Left lung (tissue), 10 donors: Measurements from ENCODE around the gene GCM1. TPM values are rescaled to one million over a fixed set of nuclear protein-coding genes. Genes with fewer than 3 reads are reported as not detected.
"Not testable (repeated sequence)": the region's sequence is repeated elsewhere in the genome, so short reads cannot be mapped to it uniquely, and the experiment has no call there.

ENCODE experiments used
- ATAC-seq: fragments of 200-7000 bp; cut with Tn5 transposase; one replicate; pipeline ENCODE4 v1.9.1; 2020; ENCODE audit warnings: moderate library complexity
- DNase-seq, 4 donors: peaks; one replicate each; pipeline ENCODE4 v3.0.0-alpha.2; 2013 to 2020
- H3K27ac ChIP-seq, 2 donors: fragments of 200-600 bp; sonication (generic) in 1 of 2; one replicate each; pipeline versions ENCODE4 v1.5.0 to v1.8.0; 2020 to 2021
- H3K27me3 ChIP-seq, 2 donors: fragments of 200-600 bp; sonication (generic) in 1 of 2; one replicate each; pipeline versions ENCODE4 v1.5.0 to v1.8.0; 2020 to 2021
- H3K36me3 ChIP-seq, 2 donors: fragments of 200-600 bp; sonication (generic) in 1 of 2; one replicate each; pipeline versions ENCODE4 v1.5.0 to v1.8.0; 2020 to 2021
- H3K4me1 ChIP-seq, 2 donors: fragments of 200-600 bp; one replicate each; pipeline ENCODE4 v1.8.0; 2021
- H3K4me3 ChIP-seq, 2 donors: fragments of 200-600 bp; sonication (generic) in 1 of 2; one replicate each; pipeline versions ENCODE4 v1.5.0 to v1.8.0; 2020 to 2021; ENCODE audit warnings: mild to moderate bottlenecking in 1 of 2
- H3K9me3 ChIP-seq, 2 donors: fragments of 200-600 bp; sonication (generic) in 1 of 2; one replicate each; pipeline versions ENCODE4 v1.5.0 to v1.8.0; 2020 to 2021
- CTCF ChIP-seq, 2 donors: fragments of 200-600 bp; sonication (generic) in 1 of 2; IDR thresholded peaks; one replicate each; pipeline versions ENCODE4 v1.5.0 to v1.8.0; 2021; ENCODE audit warnings: antibody characterized with exemption in 2 of 2
- intact Hi-C, 2 donors: fragments of 100-400 bp; cut with DNase I; formaldehyde crosslinking; loops; one replicate each; pipeline versions ENCODE4 v1.11.2 to v1.14.2; 2022
- polyA plus RNA-seq, 6 donors: library from polyadenylated mRNA; unstranded; fragments of 120-200 nt; gene quantifications; one replicate each; pipeline ENCODE4 v1.2.1, GENCODE V29; 2013; ENCODE audit not compliant: insufficient read length in 6 of 6
- total RNA-seq, 2 donors: library from RNA; stranded (reverse); fragmentation: NEBNext Ultra II Directional; extraction: Animal tissue kit (Norgen Biotek cat#: 25700); gene quantifications; one replicate each; pipeline ENCODE4 v1.2.1, GENCODE V29; 2021
- donor health status: DM: no; HTN: yes; CAD: no.
- donor health status: DM: no; HTN: no; CAD: no.

Gene GCM1
- total and polyA plus RNA-seq, 8 donors, result 0.06 to 0.18 TPM; not detected in 6

- Histone ChIP-seq H3K4me3 (no peak overlapping the region), H3K4me1 (peaks cover 0 to 7% of the 10 kb centered on the region in 2 donors), H3K27ac (no peak overlapping the region), H3K9me3 (no peaks in the 10 kb centered on the region), H3K27me3 (no peaks in the 10 kb centered on the region), H3K36me3 (no peaks in the 10 kb centered on the region)
- DNase-seq, result no peak
- ATAC-seq, result no peak
- TF ChIP-seq CTCF (IDR thresholded peaks at IDR 0.05), result no peak
- intact Hi-C loops, result no loop called here
These were observed 12.9 kb upstream of the GCM1 start for GRCh38 chr6:53161481-53162009.

- DNase-seq (no peak), ATAC-seq (no peak)
- Histone ChIP-seq H3K4me3 (no peak overlapping the region), H3K9me3 (no peaks in the 10 kb centered on the region), H3K27me3 (no peaks in the 10 kb centered on the region), H3K27ac (no peak overlapping the region), H3K4me1 (peaks cover 0 to 7% of the 10 kb centered on the region in 2 donors), H3K36me3 (no peaks in the 10 kb centered on the region)
- no peak for TF ChIP-seq CTCF (IDR thresholded peaks at IDR 0.05)
- intact Hi-C loops, result no loop called here
These were observed 10.9 kb upstream of the GCM1 start for GRCh38 chr6:53159558-53159957.

- H3K27me3 ChIP-seq, H3K4me3 ChIP-seq, H3K9me3 ChIP-seq, intact Hi-C loops, H3K36me3 ChIP-seq, H3K4me1 ChIP-seq, H3K27ac ChIP-seq, ATAC-seq, DNase-seq: not testable (repeated sequence)
These were observed 9.4 kb upstream of the GCM1 start for GRCh38 chr6:53158076-53158475.

- H3K27me3 ChIP-seq, H3K27ac ChIP-seq, H3K9me3 ChIP-seq, intact Hi-C loops, H3K36me3 ChIP-seq, H3K4me1 ChIP-seq, ATAC-seq, H3K4me3 ChIP-seq, DNase-seq: not testable (repeated sequence)
These were observed 6.6 kb upstream of the GCM1 start for GRCh38 chr6:53155279-53155678.

- no peak overlapping the region for H3K4me3 ChIP-seq
- H3K36me3 ChIP-seq, result no peaks in the 10 kb centered on the region
- no peaks in the 10 kb centered on the region for H3K4me1 ChIP-seq
- no peak for DNase-seq
- H3K27ac ChIP-seq, result no peak overlapping the region
- ATAC-seq, result no peak
- H3K9me3 ChIP-seq, result no peaks in the 10 kb centered on the region
- H3K27me3 ChIP-seq, result no peaks in the 10 kb centered on the region
- intact Hi-C loops, result no loop called here
- no peak for TF ChIP-seq CTCF (IDR thresholded peaks at IDR 0.05)
These were observed 6.2 kb upstream of the GCM1 start for GRCh38 chr6:53154794-53155193.

GRCh38 chr6:53154071-53154470 is 5.4 kb upstream of the GCM1 start:
- TF ChIP-seq CTCF (IDR thresholded peaks at IDR 0.05), result no peak
- ATAC-seq, result no peak
- no peaks in the 10 kb centered on the region for H3K4me1 ChIP-seq

More at GRCh38 chr6:53154071-53154470, 5.4 kb upstream of the GCM1 start:
- Histone ChIP-seq H3K27ac (no peak overlapping the region), H3K27me3 (no peaks in the 10 kb centered on the region), H3K36me3 (no peaks in the 10 kb centered on the region), H3K9me3 (no peaks in the 10 kb centered on the region), H3K4me3 (no peak overlapping the region)
- intact Hi-C loops, result no loop called here
- no peak for DNase-seq
